HG02943 (cell line): ENCODE data around the gene RIC8B.

Experiments
- ATAC-seq: cut with Tn5 transposase; IDR thresholded peaks from one replicate; pipeline ENCODE4 v1.9.1; 2021; ENCODE audit warnings: mild to moderate bottlenecking, low read depth, moderate library complexity; ENCODE audit not compliant: unreplicated experiment

The RIC8B gene

DNA sequence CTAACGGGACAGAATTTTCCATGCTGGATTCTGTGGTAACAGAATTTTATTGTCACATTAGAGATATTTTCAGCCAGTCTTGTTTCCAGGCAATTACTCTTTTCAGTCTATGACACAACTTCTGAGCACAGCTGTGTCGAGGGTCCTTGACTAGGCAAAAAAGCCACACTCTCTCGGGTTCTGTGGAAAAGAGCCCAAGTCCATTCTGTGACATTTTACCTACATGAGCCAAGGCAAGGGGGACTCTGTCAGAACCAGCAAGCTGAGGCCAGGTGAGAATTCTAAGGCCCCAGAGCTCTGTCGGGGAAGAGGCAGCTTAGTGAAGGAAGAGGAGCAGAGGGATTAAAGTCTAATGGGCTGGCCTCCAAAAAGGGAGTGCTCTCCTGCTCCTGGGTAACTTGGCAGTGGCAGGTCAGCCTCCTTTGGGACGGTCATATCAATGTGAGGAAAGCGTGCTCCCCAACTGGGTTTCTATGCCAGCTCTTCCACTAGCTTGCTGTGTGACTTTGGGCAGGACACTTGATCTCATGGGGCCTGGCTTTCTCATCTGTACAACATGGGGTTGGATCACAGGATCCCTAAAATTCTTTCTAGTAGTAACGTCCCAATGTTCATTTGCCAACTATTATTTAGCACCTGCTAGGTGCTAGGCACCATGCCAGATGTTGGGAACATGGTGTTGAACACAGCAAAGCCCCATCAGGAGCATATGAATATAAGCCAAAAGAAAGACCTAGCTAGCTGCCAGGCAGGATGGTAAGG lies 16.0 kb upstream of the RIC8B start:
- no peak for ATAC-seq

DNA sequence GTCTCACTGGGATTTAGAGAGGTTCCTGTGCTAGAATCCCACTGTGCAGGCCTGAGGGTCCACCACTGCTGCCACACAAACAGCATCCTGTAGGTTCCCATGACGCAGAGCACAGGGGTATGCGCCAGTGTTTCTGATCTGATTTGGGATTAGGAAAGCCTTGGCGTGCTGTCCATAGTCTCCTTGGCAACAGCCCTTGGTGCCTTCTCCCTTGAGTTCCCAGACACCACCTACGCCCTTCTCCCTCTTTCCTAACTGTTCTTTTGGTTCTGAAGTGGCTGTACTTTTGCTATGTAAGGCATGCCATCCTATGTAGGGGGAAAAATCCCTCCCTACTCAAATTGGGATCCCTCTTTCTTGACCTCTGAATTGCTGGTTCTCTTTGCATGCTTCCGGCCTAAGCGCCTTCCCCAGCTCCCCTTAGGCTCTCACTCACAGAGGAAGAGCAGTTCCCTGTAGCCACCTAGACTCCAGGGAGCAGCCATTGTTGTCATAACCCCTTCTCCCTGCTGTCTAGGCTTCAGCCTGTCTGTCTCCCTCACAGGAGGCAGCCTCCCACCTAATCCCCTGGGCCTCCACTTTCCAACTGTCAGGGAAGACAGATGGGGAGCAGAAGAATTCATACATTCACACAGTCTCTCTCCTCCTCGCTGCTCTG lies 14.8 kb upstream of the RIC8B start:
- ATAC-seq: peak; percentile 28

DNA sequence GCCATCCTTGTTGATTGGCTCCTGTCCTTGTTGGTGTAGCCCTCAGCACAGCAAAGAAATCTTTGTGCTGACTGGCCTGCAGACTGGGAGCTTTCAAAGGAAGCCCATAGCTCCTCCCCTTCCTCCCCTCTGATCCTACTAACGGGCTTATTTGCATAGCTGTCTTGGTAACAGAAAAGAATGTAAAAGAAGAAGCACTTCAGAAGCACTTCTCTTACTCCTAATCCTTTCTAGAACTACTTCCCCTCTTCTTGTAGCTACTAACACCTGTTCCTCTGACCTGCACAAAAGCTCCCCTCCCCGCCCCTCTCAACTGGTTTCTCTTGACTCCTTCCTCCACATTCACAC lies 14.3 kb upstream of the RIC8B start:
- peak; percentile 94 for ATAC-seq

DNA sequence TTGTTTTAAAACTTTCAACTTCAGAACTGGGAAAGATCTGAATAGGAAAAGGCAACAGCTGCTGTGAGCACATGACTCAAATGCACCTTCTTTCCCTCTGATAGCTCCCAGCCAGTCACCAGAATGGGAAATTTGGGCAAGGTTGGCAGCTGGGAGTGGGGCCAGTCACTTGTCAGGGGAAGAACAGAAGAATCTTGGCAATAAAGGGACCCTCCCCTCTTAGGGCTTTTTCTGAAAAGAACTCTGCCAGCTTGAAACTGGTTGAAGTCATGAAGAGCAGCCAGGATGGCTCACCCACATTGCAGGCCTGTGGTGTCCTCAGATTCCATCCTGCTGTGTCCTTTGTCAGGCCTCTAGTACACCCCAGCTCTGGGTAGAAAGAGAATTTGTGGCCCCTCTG lies 10.3 kb upstream of the RIC8B start:
- no peak for ATAC-seq

DNA sequence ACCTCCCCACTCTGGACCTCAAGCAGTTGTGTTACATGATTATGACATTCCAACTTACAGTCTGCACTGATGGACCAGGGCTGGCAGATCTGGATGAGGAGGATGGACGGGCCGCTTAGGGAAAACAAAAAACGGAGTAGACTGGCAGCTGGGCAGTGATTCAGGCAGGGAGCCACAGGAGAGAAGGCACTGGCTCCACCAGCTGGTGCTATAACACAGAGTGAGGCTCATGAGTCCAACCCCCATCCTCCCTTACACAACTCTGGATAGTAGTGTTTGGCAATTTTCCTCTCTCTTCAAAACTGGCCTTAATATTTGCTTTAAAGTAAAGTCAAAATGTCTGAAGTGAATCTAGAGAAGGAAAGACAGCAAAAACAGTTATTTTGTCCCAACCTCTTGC lies 9.7 kb upstream of the RIC8B start:
- no peak for ATAC-seq

DNA sequence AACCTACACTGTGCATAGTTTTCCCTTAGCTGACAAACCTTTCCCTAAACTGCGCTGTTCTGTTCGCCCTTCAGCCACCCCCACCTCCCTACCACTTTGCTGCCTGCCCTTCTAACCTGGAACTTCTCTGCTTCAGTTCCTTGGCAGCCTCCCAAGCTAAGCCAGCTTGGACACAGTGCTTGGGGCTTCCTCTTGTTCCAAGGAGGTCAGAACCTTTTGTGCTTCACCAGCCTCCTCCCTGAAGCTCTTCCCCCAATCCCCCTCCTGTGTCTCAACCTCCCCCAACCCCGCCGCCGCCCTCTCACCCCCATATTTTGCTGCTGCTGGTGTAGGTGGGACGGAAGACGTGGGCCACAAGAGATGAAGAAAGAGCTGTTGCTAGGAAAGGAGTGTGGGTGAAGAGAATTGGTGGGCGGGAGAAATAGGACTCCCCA lies 8.1 kb upstream of the RIC8B start:
- no peak for ATAC-seq

DNA sequence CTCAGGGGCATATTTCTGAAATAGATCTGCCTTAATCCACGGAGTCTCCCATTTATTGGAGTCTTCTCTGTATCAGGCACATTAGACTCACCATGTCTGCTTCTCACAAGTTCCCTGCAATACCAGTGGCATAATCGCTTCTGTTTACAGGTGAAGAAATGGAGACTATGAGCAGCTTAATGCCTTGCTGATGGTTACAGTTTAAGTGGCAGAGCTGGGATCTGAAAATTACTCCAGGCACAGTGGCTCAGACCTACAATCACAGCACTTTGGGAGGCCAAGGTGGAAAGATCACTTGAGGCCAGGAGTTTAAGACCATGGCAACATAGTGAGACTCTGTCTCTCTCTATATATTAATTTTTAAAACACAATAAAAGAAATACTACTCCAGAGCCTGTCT lies 7.3 kb upstream of the RIC8B start:
- ATAC-seq: no peak

DNA sequence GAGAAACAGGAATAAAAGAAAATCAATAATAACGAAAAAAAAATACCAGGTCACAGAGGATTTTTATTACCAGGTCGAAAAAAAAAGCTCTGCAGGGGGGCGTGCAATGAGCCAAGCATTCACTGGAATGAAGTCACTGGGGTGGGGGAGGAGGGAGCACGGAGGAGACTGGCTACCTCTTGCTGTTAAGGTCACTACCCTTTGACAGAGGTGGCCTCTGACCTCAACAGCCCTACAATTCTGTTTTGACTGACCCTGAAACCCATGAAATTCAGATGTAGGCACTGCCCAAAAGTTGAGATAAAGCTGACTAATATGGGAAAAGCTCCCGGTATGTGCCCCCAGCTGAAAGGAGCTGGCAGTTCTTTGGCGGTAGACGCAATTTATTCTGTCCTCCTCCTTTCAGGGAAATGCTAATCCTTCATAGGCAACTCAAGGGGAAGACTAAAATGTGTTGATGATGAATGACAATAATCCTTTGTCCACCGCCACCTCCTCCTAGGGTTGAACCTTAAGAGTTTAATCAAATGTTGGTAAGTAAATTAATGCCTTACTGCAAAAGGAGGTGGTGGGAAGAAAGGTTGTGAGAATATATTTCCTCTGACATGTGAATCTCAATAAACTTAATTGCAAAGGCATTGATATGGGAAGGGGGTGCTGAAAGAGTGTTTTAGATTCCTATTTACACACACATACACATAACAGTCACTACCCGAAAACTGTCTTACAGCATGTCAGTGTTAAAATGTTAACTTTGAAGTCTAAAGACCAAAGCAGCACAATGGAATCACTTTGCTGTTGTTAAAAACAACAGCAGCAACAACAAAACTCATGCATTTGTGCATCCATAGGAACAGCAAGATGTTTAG lies 6.3 kb upstream of the RIC8B start:
- no peak for ATAC-seq

DNA sequence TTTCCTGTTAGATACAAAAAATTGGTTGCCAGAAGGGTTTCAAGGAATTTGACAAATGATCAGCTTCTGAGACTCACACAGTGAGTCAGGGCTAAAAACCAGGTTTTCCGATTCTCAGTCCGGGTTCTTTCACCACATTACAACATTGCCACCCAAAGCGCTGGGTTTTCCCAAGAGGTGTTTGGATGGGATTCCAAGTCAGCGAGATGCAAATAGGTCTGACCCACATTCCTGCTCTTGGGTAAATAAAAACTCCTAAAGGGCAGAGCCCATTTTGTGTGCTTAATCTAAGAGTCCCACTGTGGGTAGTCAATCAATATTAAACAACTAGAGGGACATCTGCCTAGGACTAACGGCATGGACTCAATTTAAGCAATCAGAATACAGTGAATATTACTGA lies 5.4 kb upstream of the RIC8B start:
- no peak for ATAC-seq

DNA sequence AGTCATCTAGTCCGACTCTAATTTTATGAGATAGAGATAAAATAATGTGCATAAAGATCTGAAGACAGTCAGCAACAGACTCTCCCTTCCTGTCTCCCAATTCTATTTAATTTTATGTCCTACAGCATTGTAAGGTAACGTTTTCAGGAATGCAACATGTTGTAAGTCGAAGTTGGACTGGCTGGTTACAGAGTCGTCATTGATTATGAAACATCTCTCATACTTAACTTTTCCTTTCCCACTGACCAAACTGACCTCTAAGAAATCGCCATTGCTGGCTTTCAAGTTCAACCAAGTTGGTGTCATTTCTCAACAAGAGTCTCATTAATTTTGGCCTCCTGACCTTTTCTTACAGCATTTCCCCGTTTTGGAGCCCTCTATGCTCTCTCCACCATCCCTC lies 4.9 kb upstream of the RIC8B start:
- no peak for ATAC-seq

DNA sequence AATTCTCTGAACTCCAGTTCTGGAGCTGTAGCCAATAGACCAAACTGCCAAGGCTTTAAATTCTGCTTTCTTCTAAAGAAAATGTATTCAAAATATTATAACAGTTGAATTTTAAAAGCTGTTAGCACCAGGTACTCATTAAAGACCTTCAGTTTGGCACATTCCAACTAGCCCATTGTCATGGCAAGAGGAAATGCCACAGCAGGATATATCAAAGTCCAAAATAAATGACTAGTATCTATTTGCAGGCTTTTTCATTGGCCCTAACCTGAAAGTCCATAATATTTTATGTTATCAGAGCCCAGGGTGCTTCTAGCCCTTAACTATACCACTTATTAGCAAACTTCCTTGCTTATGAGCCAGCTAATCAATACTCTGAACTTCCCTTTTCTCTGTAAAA lies 3.1 kb upstream of the RIC8B start:
- no peak for ATAC-seq

DNA sequence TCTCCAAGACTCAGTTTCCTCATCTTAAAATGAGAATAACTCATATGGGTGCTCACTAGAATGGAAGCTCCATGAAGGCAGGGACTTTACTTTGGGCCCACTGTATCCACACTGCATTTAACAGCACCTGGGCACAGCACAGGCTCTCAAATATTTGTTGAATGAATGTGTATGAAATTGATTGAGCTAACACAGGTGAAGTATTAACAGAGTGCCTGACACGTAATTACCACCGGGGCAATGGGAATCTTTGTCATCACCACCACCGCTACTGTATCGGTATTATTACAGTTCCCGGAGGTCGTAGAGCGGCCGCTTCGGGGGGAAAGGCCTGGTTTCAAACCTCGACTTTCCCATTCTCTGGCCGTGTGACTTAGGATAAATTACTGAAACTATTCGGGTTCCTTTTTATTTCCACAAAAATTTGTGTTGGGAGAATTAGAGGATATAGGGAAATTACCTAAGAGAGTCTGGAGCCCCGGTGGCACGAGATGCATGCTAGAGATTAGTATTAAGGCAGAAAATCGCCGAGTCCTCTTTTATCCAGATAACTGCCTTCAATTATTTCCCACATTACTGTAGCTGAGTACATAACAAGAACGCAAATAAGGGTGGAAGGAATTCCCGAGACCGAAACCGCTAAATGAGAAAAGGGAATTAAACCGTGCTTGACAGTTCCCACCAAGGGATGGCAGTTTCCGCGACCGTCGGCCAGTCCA lies 1.0 kb upstream of the RIC8B start:
- ATAC-seq: no peak

DNA sequence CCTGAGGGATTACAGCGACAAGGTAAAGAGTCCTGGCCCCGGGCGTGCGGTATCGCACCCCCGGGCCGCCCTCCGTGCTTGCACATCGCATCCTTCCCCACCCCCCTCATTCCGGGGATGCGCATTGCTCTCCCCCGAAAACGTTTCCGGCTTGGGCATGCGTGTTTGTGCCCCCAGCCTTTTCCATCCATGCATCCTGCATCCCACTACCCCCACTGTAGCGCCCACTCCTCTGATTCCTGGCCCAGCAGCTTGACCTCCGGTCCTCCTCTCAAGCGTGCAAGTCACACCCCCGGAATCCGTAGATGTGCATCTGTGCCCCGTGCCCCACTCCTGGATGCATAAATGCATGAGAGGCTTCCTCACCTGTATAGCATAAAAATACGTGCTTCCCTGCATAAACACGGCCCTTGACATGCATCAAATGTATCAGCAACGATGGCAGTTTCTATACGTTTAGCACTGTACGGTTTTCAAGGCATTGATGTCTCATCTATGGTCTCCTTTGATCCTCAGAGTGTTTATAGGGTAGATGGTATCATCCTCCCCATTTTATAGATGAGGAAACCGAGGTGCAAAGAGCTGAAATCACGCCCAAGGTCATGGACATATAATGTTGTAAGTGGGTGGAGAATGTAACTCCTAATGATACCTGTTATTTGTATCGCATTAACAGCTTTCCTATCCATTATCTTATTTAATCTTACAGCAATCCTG lies 484 bp downstream of the RIC8B start:
- no peak for ATAC-seq

DNA sequence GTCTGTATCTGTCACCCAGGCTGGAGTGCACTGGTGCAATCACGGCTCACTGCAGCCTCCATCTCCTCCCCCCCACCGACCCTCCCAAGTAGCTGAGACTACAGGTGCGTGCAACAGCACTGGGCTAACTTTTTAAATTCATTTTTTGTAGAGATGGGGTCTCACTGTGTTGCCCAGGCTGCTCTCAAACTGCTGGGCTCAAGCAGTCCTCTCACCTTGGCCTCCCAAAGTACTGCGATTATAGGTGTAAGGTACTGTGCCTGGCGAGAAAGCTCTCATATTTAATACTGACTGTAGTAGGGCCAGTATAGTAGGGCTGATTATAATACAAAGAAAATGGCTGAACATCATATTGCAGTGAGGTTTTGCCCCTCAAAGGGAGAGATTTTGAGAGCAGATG lies 2.4 kb downstream of the RIC8B start:
- ATAC-seq: no peak

DNA sequence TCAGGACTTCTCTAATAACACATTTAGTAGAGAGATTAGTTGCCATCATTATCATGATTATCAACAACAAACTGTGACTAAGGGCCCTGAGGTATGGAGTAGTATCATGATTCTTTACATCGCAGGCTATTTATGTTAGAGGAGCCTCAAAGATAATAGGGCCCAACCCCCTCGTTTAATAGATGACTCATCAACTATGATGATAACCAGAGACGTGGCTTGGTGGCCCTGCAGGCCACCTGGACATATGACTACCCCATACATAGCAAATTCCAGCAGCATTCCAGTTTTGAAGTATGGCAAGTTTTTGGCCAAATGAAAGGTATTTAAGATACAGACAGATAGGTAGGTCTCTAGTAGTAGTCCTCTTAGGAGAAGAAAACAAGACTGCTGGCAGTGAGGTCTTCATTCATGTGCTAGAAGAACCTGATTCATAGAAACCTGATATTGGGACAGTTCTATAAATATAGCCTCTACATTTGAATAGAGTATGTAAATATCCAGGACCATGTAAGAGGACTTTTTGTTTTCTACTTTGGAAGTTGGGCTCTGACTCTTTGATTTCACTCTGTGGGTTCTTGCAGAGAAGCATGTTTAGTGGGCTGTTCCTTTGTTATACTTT lies 5.6 kb downstream of the RIC8B start:
- ATAC-seq: no peak

DNA sequence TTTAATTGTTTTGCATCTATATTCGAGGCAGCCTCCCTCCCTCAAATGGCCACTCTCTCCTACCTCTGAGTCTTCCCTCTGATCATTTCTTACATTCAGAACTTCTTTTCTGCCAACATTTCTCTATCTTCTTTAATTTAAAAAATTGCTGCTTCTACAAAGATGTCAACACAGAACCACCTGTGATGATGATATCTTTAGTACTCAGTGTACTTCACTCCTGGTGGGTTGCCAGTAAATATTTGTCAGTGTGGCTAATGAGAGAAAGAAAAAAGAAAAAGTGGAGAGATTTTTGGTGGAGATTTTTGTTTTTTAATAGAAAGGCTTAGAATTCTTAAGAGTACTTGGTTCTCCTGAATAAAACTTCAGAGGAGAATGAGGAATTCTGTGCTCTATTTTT lies 8.1 kb downstream of the RIC8B start:
- ATAC-seq: no peak

DNA sequence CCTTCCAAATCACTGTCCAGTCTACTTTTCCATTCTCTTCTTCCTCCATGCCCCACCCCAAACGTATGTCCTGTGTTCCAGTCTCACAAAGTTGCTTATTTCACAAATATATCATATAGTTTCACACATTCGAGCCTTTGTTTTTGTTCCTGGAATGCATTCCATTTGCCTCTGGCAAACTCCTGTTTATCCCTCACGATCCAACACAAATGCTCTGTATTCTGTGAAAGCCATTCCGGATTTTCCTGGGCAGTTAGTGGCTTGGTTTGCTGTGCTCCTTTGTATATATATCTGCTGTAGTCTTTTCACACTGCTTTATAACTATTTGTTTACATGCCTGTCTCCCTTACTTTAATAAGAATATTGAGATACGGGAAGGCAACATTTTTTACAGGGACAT lies 9.0 kb downstream of the RIC8B start:
- no peak for ATAC-seq

DNA sequence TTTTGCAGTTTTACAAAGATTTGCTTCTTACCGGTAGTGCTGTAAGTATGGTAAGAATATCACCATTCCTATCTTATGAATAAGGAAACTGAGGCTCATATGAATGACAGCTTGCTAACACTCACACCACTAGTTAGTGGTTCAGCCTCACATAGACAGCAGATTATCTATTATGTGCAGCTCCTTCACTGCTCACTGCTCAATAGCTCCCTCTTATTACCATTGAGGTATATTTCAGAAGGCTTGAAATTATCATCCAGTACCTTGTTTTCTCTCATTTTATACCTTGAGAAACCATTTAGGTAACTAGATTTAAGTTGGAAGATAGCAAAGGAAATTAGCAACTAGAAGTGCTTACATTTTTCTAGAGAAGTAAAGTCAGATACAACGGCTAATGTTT lies 15.5 kb downstream of the RIC8B start:
- no peak for ATAC-seq

DNA sequence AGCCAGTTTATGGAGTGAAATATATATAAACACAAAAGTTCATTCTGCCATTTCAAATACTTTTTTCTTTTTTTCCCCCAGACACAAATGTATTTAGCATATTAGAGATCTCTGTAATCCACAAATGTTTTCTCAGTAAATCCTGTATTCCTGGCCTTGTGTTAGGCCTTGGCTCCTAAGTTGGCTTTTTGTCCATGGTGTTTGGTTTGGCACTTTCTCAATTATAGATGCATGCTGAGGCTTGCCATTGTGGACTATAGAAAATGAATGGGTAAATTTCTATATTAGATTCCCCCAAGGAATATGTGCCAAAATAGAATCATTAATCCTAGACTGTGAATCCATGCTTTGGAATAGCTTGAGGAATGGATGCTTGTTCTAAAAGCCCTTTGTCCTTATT lies 17.0 kb downstream of the RIC8B start:
- ATAC-seq: no peak

DNA sequence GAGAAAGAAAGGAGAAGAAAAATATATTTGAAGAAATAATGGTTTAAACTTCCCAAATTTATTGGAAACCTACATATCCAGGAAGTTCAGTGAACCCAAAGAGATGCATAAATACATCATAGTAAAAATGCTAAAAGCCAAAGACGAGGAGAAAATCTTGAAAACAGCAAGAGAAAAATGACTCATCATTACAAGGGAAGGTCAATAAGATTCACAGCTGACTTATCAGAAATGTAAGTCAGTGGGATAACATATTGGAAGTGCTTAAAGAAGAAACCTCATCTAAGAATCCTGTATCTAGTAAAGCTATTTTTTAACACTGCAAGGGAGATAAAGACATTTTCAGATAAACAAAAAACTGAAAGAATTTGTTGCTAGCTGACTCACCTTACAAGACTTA lies 19.9 kb downstream of the RIC8B start:
- ATAC-seq: no peak
